GM21717 (cell line): ENCODE data around the gene SERPING1.

Experiments used
- ATAC-seq: cut with Tn5 transposase; IDR thresholded peaks from one replicate; pipeline ENCODE4 v1.9.1; 2021; ENCODE audit warnings: mild to moderate bottlenecking, moderate library complexity; ENCODE audit not compliant: unreplicated experiment

Gene SERPING1

DNA sequence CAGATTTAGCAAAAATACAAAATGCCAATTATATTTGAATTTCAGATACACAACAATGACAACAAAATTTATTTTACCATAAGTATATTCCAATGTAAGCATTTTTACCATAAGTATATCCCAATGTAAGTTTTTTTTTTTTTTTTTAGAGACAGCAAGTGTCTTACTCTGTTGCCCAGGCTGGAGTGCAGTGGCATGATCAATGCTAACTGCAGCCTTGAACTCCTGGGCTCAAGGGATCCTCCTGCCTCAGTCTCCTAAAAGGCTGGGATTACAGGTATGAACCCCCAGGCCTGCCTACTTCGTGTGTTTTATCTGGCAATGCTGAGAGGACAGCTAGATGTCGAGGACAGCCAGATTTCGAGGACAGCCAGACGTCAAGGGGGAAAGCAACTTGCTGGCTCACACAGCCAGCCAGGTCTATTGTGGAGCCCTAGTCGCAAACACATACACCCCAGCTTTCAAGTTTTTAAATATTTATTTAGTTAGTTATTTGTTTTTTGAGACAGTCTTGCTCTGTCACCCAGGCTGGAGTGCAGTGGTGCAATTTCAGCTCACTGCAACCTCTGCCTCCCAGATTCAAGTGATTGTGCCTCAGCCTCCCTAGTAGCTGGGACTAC is 1.1 kb upstream of the SERPING1 start:
- no peak for ATAC-seq

DNA sequence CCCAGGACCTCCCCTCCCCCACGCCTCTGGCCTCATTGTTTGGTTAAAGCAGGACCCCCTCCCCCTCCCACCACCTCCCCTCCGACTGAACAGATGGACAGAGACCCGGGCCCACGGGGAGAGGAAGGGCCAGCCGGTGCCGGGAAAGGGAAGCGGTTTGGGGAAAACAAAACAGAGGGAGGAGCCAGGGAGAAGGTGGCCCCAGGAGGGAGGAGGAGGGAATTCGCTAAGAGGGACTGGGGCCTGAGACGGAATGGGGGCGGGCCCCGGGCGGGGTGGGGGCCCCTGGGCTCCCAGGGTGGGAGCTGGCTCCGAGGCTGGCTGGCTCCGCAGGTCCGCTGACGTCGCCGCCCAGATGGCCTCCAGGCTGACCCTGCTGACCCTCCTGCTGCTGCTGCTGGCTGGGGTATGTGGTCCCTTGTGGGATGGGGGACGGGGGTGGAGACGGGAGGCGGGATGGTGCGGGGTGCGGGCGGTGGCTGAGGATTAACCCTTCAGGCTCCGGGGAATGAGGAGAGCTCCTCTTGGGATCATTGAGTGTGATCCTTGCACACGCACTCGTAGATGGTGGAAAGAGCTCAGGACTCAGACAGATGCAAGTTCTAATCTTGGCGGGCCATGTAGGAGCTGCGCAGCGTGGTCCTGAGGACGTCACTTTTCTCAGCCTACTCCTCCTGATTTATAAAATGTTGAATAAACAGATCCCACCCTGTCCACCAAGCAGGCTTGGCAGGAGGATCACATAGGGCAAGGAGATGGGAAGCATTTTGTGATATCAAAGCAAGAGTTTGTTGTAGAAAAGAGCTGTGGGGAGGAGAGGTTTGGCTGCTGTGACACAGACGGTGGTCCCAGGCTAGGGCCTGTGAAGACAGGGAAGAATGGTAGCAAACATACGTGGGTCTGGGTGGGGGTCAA is 688 bp downstream of the SERPING1 start:
- ATAC-seq, result no peak

DNA sequence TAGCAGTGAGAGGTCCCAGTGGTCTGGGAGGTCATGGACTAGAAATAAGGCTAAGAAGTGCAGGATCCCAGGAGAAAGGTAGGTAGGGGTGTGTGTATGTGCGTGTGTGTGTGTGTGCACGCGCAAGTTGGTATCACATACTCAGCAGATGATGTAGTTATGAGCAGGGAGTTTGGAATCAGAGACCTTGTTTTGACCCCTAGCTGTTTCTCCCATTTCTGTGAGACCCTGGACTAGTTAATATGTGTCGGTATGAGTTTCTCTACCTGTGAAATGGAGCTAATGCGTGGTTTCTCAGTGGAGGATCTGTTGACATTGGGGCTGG is 1.3 kb downstream of the SERPING1 start:
- ATAC-seq, result no peak

DNA sequence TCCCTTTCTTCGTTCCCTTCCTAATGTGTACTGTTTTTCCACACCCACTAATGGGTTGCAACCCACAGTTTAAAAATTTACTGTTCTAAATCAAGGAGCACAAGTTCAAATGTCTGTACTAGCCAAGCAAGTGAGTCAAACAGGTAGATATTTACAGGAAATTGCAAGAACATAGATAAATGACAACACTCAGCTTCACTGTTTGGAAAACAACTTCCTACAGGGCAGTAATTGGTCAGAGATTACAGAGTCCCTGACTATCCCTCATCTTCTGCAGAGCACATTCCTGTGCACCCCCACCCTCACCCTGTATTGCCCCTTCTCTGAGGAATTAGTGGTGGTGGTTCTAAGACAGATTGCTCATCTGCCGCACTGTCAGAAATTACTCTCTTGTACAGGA is 1.9 kb downstream of the SERPING1 start:
- ATAC-seq, result no peak

DNA sequence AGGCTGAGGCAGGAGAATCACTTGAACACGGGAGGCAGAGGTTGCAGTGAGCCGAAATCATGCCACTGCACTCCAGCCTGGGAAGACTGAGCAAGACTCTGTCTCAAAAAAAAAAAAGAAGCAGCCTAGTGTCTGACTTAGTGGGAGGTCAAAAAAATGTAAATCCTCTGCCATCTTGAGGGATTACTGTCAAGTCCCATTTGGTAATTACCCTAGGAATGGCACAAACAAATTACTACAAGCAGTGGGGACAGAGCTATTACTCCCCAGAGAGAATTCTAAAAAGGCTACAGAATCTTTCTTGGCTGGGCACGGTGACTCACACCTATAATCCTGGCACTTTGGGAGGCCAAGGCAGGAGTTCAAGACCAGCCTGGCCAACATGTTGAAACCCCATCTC is 3.8 kb downstream of the SERPING1 start:
- ATAC-seq, result no peak

DNA sequence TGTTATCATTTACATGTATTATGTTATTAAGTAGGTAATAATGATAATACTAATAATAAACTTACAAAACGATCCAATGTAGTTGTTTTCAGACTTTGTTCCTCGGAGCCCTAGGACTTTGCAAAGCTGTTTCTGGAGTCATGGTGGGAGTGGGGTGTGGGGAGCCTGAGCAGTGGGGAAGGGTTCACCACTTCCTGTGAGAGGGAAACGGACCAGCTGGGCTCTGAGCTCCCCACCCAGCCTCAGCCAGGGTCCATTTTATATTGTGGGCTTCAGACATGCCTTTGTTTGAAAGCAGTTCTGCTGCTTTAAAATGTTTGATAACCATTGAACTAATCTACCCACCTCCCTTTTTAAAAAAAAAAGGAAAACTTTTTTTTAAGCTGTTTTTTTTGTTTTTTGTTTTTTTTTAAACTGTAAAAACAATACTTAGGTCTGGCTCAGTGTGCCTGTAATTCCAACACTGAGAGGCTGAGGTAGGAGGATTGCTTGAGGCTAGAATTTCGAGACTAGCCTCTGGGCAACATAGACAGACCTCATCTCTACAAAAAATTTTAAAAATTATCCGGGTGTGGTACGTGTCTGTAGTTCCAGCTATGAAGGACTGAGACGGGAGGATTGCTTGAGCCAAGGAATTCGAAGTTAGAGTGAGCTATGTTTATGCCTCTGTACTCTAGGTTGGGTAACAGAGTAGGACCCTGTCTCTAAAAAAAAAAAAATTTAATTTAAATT is 7.0 kb downstream of the SERPING1 start:
- ATAC-seq, result no peak

DNA sequence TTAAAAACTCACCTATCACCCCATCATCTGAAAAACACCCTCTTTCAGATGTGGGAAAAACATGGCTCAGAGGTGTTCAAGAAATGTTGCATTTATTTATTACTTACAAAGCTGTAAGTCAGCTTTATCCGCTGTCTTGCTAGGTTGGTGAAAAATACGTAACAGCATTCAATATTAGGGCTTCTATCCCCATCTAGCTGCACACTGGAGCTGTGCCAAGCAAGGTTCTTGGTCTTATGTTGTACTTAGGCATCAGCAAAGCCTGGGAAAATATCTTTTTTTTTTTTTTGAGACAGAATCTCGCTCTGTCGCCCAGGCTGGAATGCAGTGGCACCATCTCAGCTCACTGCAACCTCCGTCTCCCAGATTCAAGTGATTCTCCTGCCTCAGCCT is 7.5 kb downstream of the SERPING1 start:
- ATAC-seq, result no peak

DNA sequence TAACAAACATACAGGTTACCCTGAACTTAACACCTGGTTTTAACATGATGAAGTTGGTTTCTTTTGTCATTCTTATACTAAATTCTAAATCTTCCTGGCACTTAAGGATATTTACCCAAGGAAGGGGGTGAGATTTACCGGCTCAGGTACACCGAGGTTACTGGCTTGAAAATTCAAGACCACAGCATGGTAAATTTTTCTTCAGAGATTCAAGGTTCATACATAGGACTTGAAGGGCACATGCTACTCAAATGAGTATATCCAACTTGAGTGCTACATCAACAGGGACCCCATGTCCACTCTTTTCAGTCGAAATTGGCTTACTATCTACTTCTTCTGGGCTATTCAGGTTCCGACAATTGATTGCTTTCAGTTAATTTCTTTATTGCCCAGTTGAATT is 12.7 kb downstream of the SERPING1 start:
- no peak for ATAC-seq

DNA sequence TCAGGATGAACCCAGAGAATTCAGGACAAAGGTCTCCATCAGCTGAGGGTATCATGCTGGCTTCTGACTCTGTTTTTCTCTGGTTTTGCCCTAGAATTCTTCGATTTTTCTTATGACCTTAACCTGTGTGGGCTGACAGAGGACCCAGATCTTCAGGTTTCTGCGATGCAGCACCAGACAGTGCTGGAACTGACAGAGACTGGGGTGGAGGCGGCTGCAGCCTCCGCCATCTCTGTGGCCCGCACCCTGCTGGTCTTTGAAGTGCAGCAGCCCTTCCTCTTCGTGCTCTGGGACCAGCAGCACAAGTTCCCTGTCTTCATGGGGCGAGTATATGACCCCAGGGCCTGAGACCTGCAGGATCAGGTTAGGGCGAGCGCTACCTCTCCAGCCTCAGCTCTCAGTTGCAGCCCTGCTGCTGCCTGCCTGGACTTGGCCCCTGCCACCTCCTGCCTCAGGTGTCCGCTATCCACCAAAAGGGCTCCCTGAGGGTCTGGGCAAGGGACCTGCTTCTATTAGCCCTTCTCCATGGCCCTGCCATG is 16.8 kb downstream of the SERPING1 start:
- no peak for ATAC-seq

DNA sequence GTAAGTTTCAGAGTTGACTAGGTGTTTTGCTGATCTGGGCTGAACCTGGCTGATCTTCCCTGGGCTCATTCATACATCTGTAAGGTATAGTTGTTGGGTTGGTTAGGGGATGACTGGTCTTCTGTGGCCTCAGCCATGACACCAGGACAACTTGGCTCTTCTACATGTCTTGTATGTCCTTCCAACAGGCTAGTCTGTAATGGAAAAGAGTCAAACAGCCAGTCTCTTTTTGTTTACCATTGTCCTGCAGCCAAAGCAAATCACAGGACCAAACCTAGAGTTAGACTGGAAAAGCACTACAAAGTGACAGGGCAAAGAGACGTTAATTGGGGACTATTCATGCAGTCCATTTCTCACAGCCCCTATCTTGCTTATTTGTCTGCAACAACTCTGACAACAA is 17.8 kb downstream of the SERPING1 start:
- no peak for ATAC-seq

DNA sequence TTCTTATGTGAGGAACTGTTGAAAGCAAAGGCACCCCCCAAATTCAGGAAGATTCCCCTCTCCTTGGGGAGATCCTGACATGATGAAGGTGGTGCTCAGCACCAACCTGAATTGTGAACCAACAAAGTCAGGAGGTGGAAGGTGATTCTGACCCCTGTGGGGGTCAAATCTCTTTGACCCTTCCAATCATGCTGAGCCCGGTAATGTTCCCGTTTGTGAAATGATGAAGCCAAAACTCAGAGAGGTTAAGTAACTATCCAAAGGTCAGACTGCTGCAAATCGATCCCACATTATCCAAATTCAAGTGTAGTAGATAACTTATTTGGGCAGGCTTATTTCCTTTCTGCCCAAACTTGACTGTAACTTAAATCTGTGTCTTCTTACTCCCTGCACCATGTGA is 19.1 kb downstream of the SERPING1 start:
- ATAC-seq, result no peak

DNA sequence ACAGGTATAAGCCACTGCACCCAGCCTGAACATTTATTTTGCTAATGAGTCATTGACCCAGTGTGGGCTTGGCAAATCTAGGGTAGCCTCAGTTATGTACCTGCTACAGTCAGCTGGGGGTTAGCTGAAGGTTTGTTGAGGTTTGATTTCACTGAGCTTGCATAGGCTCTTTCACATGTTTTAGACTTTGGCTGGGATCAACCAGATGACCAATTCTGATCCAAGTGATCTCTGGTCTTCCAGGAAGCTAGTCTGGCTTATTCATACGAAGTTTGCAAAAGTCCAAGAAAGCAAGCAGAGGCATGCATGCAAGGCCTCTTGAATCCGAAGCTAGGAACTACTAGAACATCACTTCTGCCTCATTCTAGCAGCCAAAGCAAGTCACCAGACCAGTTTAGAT is 21.0 kb downstream of the SERPING1 start:
- ATAC-seq, result no peak

DNA sequence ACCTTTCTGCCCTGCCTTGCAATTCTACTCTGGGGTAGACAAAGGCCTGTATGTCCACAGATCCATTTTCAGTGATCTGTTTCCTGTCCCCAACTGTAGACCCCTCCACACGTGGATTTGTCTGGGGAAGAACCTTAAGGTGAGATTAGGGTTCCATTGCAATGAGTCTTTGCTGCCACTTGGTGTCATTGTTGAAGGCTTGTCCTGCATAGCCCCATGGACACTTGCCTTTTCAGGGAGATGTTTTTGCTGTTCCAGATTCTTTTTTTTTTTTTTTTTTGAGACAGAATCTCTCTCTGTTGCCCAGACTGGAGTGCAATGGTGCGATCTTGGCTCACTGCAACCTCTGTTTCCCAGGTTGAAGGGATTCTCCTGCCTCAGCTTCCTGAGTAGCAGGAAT is 21.8 kb downstream of the SERPING1 start:
- ATAC-seq, result no peak

DNA sequence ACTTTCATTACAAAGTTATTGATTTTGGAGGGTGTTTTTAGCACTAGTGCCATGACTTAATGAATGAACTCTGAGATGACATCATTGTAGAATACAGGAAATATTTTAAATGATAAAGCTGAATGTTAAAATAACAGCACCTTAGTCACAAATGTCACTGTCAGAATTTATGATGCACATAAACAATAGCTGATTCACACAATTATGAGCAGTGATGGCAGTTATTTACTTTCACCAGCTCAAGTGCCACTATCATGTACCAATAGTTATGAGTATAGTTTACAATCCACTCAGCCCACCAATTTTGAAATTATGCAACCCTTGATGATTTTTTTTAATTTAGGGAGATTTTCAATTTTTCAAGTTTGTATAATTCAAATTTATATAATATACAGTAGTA is 23.0 kb downstream of the SERPING1 start:
- no peak for ATAC-seq

DNA sequence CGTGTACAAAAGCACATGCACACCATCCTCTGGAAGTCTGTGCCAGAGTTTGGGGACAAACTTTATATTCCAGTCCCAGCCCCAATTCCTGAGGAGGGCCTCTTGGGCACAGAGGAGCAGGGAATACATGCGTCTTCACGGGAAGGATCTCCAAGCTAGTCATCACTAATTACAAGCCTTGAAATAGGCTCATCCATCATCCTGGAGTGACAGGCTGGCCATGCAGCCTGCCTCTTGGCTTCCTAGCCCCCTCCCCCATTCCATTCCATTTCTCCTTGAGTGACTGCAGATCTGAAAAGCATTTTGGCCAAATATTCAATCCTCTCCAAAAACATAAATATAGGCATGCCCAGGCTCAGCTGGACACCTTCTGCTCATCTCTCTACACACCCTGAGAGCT is 24.8 kb downstream of the SERPING1 start:
- no peak for ATAC-seq

DNA sequence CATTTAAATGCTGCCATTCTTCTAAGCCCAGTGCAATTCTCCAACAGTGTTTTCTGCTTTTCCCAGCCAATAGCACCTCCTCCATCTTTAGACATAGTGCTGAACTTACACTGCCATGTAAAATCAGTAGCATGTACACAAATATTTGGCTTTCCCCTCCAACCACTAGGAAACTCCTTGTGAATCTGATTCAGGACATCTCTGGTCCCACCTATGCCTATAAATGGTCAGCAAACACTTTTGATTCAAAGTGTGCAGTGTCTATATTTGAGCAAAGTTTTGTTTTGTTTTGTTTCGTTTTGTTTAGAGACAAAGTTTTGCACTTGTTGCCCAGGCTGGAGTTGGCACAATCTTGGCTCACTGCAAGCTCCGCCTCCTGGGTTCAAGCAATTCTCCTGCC is 27.4 kb downstream of the SERPING1 start:
- ATAC-seq, result no peak

DNA sequence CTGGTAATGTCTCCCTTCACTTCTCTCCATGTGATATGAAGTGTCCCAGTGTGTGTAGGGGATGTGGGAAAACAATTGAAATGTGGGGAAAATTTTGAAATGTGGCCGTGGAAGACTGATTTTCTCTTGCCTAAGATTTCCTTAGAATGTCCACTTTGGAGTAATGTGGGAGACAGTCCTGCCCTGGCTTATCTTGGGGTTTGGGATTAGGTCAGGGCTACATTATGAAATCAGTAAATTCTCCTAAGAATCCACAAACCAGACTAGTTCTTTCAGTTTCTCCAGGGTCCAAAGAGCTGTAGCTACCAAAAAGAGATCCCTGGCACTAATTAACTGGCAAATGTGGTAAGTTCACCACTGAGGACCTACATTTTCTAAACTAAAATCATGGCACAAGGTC is 29.4 kb downstream of the SERPING1 start:
- no peak for ATAC-seq

DNA sequence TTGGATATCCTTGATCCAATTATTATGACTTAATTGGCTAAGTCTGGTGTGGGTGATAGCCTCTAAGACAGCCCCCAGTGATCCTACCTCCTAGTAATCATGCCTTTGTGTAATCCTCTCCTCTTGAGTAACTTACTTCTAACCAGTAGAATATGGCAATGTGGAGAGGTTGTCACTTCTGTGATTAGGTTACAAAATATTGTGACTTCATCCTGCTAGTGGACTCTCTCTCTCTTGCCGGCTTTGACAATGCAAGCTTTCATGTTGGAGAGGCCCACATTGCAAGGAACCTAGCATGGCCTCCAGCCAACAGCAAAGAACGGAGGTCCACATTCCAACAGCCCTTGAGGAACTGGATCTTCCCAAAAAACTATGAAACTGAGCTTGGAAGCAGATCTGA is 32.7 kb downstream of the SERPING1 start:
- ATAC-seq, result no peak

DNA sequence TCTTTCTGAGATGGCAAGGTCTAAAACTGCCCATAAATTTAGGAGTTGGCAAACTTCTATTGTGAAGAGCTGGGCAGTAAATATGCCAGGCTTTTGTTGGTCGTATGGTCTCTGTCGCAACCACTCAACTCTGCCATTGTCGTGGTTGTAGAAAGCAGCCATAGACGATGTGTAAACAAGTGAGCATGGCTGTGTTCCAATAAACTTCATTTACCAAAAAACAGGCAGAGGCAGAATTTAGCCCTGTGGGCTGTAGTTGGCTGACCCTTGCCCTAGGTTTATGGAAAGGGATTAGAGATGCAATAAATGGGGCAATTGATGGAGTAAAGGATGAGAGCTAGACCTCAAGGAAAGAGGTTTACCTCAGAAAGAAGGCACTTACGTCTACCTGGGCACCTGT is 34.6 kb downstream of the SERPING1 start:
- ATAC-seq, result no peak

DNA sequence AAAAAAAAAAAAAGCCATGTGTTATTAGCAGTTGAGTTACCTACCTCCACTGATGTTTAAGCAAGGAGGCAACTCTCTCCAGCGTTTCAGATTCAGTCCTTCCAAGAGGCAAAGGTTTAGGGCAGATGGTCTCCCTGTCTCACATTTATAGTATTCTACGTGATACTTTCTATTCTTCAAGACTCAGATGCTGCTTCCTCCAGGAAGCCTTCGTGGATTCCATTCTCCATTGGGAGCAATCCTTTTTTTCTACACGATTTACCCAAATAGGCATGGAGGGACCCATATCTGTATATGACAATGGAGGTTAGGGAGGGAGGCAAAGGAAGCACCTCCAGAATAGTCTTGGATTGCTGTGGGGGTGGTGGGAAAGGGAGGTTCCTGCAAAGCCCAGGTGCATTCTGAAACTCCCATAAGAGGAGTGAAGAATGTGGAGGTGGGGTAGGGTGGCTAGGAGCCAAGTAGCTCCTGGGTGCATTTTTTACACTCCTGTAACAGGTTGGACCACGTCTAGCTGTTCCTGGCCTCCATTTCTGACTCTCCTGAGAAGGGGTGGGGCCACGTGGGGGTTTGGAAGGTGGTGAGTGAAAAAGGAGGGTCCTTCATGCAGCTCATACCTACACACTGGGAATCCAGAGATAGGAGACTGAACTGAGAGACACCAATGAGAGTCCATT is 36.0 kb downstream of the SERPING1 start:
- ATAC-seq, result no peak

DNA sequence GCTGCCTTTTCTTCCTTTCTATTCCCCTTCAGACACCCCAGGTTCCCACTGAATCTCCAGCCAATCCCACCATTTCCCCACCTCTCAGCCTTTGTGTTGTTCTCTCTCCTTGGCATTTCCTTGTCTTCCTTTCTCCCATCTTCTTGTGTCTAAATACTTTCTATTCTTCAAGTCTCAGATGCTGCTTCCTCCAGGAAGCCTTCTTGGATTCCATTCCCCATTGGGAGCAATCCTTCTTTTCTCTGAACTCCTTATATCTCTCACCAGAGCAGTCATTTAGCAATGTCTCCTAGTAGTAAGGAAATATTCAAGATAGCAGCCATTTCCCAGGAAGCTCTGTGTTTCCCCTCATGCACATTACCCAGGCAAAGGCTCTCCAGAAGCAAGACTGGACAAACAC is 36.8 kb downstream of the SERPING1 start:
- no peak for ATAC-seq
